Measurements from ENCODE around the gene RAD50.

GRCh38 chr5:132671000-132671399 lies 114.2 kb downstream of the RAD50 start:
- TF ChIP-seq CTCF (IDR thresholded peaks at IDR 0.05 in 8 of 11, conservative IDR thresholded peaks at IDR 0.05 in 3 of 11) = no peak
- no peak for TF ChIP-seq POLR2A (IDR thresholded peaks at IDR 0.05)
- no peak for TF ChIP-seq POLR2AphosphoS5 (IDR thresholded peaks at IDR 0.05)

Data from spleen (tissue), 7 donors.